GM19099 (cell line): ENCODE results near the gene VPS39.

ENCODE experiments used
- POLR2A ChIP-seq: IDR thresholded peaks from 3 replicates; pipeline ENCODE4 v1.6.1; 2011; ENCODE audit warnings: low read depth; ENCODE audit not compliant: insufficient read length; ENCODE audit errors: extremely low read depth

The VPS39 gene

GRCh38 chr15:42178056-42178455 lies 30.0 kb downstream of the VPS39 start:
- no peak for TF ChIP-seq POLR2A

GRCh38 chr15:42175671-42176070 lies 32.4 kb downstream of the VPS39 start:
- no peak for TF ChIP-seq POLR2A

- no peak for TF ChIP-seq POLR2A
Observed at GRCh38 chr15:42172475-42172874, 35.6 kb downstream of the VPS39 start.

GRCh38 chr15:42171795-42172194 lies 36.3 kb downstream of the VPS39 start:
- TF ChIP-seq POLR2A = no peak

GRCh38 chr15:42171122-42171521 lies 37.0 kb downstream of the VPS39 start:
- TF ChIP-seq POLR2A = no peak

- no peak for TF ChIP-seq POLR2A
Observed at GRCh38 chr15:42166225-42166940, 41.7 kb downstream of the VPS39 start.

GRCh38 chr15:42165106-42165505 lies 43.0 kb downstream of the VPS39 start:
- TF ChIP-seq POLR2A = no peak

- TF ChIP-seq POLR2A = no peak
Observed at GRCh38 chr15:42163947-42164550, 44.1 kb downstream of the VPS39 start.

GRCh38 chr15:42163291-42163690 lies 44.8 kb downstream of the VPS39 start:
- no peak for TF ChIP-seq POLR2A

GRCh38 chr15:42160136-42160535 lies 48.0 kb downstream of the VPS39 start:
- TF ChIP-seq POLR2A = no peak

GRCh38 chr15:42159381-42160015 lies 48.6 kb downstream of the VPS39 start:
- TF ChIP-seq POLR2A = no peak

- no peak for TF ChIP-seq POLR2A
Observed at GRCh38 chr15:42158941-42159340, 49.2 kb downstream of the VPS39 start.

GRCh38 chr15:42157981-42158765 lies 49.9 kb downstream of the VPS39 start:
- no peak for TF ChIP-seq POLR2A

GRCh38 chr15:42157381-42157780 lies 50.7 kb downstream of the VPS39 start:
- TF ChIP-seq POLR2A = no peak

- TF ChIP-seq POLR2A = no peak
Observed at GRCh38 chr15:42156243-42156922, 51.7 kb downstream of the VPS39 start, which contains the start of gene PLA2G4F. TSS of gene PLA2G4F (minus strand) at chr15:42156636. CDS start at chr15:42156549, 87 bp downstream.
